NCI-H2107 (cell line): ENCODE measurements around the gene PRRG2.

Experiments used
- DNase-seq: peaks from one replicate; lab custom pipeline; 2025; lab: John Stamatoyannopoulos, UW

The PRRG2 gene

GRCh38 chr19:49640113-49640898, 59.2 kb downstream of the PRRG2 start, which contains the start of gene RRAS:
RRAS (minus strand) TSS chr19:49640143; CDS start chr19:49640098, 45 bp downstream.
- DNase-seq: peak; percentile 98
